Tibial artery (tissue), 4 donors: Measurements from ENCODE around the gene CLEC4M.

Experiments
- DNase-seq, 2 donors: peaks; one replicate each; pipeline ENCODE4 v3.0.0-alpha.2; 2019
- H3K27ac ChIP-seq, 2 donors: fragments of 200-600 bp; sonication (generic) in 1 of 2; 1 replicate in 1 of 2; 2 replicates in 1 of 2; pipeline ENCODE4 v1.5.1; 2018 to 2019; ENCODE audit warnings: mild to moderate bottlenecking in 1 of 2
- H3K27me3 ChIP-seq, 2 donors: fragments of 200-600 bp; sonication (generic) in 1 of 2; one replicate each; pipeline versions ENCODE4 v1.5.1 to v1.6.0; 2016 to 2019
- H3K36me3 ChIP-seq, 3 donors: fragments of 200-600 bp; sonication (generic) in 2 of 3; one replicate each; pipeline ENCODE4 v1.5.1; 2016 to 2019; ENCODE audit warnings: mild to moderate bottlenecking in 2 of 3
- H3K4me1 ChIP-seq, 4 donors: fragments of 200-600 bp; sonication (generic) in 2 of 4; 1 replicate in 3 of 4; 2 replicates in 1 of 4; pipeline ENCODE4 v1.5.1; 2016 to 2019
- H3K4me3 ChIP-seq, 2 donors: fragments of 200-600 bp; sonication (generic) in 1 of 2; 1 replicate in 1 of 2; 2 replicates in 1 of 2; pipeline ENCODE4 v1.5.1; 2018 to 2019; ENCODE audit warnings: mild to moderate bottlenecking in 2 of 2
- H3K9me3 ChIP-seq, 3 donors: fragments of 200-600 bp; sonication (generic) in 1 of 3; one replicate each; pipeline ENCODE4 v1.5.1; 2016 to 2019
- intact Hi-C: fragments of 100-400 bp; cut with DNase I; formaldehyde crosslinking; loops from one replicate; pipeline ENCODE4 v1.15.0; 2023; ENCODE audit warnings: low total_unique reads
- TF ChIP-seq, protein P1 (sequence below), 2 experiments: fragments of 200-600 bp in 1 of 2; fragments of 450-650 bp in 1 of 2; IDR thresholded peaks; one replicate each; pipeline ENCODE4 v1.5.1; 2017 to 2019; ENCODE audit warnings: antibody characterized with exemption in 2 of 2, mild to moderate bottlenecking in 1 of 2, moderate library complexity in 1 of 2

The CLEC4M gene

GRCh38 chr19:7731218-7731595 is 31.8 kb upstream of the CLEC4M start:
- TF ChIP-seq, protein P1, sequence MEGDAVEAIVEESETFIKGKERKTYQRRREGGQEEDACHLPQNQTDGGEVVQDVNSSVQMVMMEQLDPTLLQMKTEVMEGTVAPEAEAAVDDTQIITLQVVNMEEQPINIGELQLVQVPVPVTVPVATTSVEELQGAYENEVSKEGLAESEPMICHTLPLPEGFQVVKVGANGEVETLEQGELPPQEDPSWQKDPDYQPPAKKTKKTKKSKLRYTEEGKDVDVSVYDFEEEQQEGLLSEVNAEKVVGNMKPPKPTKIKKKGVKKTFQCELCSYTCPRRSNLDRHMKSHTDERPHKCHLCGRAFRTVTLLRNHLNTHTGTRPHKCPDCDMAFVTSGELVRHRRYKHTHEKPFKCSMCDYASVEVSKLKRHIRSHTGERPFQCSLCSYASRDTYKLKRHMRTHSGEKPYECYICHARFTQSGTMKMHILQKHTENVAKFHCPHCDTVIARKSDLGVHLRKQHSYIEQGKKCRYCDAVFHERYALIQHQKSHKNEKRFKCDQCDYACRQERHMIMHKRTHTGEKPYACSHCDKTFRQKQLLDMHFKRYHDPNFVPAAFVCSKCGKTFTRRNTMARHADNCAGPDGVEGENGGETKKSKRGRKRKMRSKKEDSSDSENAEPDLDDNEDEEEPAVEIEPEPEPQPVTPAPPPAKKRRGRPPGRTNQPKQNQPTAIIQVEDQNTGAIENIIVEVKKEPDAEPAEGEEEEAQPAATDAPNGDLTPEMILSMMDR (IDR thresholded peaks at IDR 0.05), result no peak
- no peak for DNase-seq
- Histone ChIP-seq H3K27me3 (peaks cover 0 to 51% of the 10 kb centered on the region in 2 donors), H3K4me1 (no peaks in the 10 kb centered on the region), H3K36me3 (no peaks in the 10 kb centered on the region), H3K4me3 (no peak overlapping the region), H3K9me3 (no peaks in the 10 kb centered on the region), H3K27ac (no peak overlapping the region)
- intact Hi-C loops, result no loop called here

- Histone ChIP-seq H3K36me3 (no peaks in the 10 kb centered on the region), H3K4me3 (no peak overlapping the region), H3K27ac (no peak overlapping the region), H3K27me3 (peaks cover 0 to 51% of the 10 kb centered on the region in 2 donors), H3K9me3 (no peaks in the 10 kb centered on the region), H3K4me1 (no peaks in the 10 kb centered on the region)
- TF ChIP-seq, protein P1 (IDR thresholded peaks at IDR 0.05), result no peak
- intact Hi-C loops, result no loop called here
- DNase-seq, result no peak
Measured at GRCh38 chr19:7731615-7732014, 31.4 kb upstream of the CLEC4M start.

- Histone ChIP-seq H3K36me3 (no peaks in the 10 kb centered on the region), H3K27ac (no peak within 1 kb of the TSS), H3K9me3 (no peaks in the 10 kb centered on the region), H3K27me3 (peaks cover 0 to 51% of the 10 kb centered on the region in 2 donors), H3K4me3 (no peak within 1 kb of the TSS), H3K4me1 (no peaks in the 10 kb centered on the region)
- TF ChIP-seq, protein P1 (IDR thresholded peaks at IDR 0.05), result no peak
- no peak for DNase-seq
- intact Hi-C loops, result no loop called here
Measured at GRCh38 chr19:7732045-7732444, 31.0 kb upstream of the CLEC4M start, which contains the start of gene CLEC4G. Gene CLEC4G, minus strand, starts transcription at chr19:7732110. Its CDS starts 8 bp downstream, at chr19:7732102.

GRCh38 chr19:7733376-7733775 is 29.7 kb upstream of the CLEC4M start:
- Histone ChIP-seq H3K9me3 (no peaks in the 10 kb centered on the region), H3K36me3 (no peaks in the 10 kb centered on the region), H3K4me1 (no peaks in the 10 kb centered on the region), H3K27me3 (peaks cover 0 to 48% of the 10 kb centered on the region in 2 donors), H3K4me3 (no peak overlapping the region), H3K27ac (no peak overlapping the region)
- intact Hi-C loops, result no loop called here
- no peak for DNase-seq
- TF ChIP-seq, protein P1 (IDR thresholded peaks at IDR 0.05), result no peak

- TF ChIP-seq, protein P1 (IDR thresholded peaks at IDR 0.05), result no peak
- Histone ChIP-seq H3K9me3 (no peaks in the 10 kb centered on the region), H3K4me3 (no peak overlapping the region), H3K36me3 (no peaks in the 10 kb centered on the region), H3K4me1 (no peaks in the 10 kb centered on the region), H3K27ac (no peak overlapping the region), H3K27me3 (peaks cover 0 to 37% of the 10 kb centered on the region in 2 donors)
- intact Hi-C loops, result no loop called here
- DNase-seq, result no peak
Measured at GRCh38 chr19:7734220-7735203, 28.5 kb upstream of the CLEC4M start.
